NOMO-1 (cell line): ENCODE data around the gene HOXA2.

Experiments
- DNase-seq, 2 experiments: peaks; one replicate each; lab custom pipeline; 2025; ENCODE audit not compliant: unreplicated experiment in 2 of 2; lab: John Stamatoyannopoulos, UW

The HOXA2 gene

DNA sequence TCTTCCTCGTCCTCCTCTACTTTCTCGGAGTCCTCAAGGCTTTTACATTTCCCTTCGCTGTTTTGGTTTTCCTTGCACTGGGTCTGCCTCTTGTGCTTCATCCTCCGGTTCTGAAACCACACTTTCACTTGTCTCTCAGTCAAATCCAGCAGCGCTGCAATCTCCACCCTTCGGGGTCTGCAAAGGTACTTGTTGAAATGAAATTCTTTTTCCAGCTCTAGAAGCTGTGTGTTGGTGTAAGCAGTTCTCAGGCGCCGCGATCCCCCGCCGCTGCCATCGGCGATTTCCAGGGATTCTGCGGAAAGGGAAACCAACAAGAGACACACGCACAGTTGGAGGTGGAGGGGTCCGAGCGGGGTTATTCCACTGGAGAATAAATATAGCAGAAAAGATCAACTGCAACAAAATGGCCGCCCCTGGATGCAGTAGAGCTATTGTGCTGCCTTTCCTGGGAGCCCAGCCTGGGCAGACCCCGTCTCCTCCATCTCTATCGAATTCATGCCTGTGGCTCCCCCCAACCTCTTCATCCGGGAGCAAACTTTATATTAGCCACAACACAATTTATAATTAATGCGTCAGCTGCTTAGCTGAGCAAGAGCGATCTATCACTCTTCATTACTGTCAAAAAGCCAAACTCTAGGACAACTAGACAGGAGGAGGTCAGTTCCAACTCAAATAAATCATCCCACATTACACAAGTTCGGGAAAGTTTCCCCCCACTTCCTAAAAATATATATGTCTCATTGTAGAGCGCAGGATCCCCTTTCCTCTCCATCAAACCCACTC, 1.1 kb downstream of the HOXA2 start:
- DNase-seq = no peak

DNA sequence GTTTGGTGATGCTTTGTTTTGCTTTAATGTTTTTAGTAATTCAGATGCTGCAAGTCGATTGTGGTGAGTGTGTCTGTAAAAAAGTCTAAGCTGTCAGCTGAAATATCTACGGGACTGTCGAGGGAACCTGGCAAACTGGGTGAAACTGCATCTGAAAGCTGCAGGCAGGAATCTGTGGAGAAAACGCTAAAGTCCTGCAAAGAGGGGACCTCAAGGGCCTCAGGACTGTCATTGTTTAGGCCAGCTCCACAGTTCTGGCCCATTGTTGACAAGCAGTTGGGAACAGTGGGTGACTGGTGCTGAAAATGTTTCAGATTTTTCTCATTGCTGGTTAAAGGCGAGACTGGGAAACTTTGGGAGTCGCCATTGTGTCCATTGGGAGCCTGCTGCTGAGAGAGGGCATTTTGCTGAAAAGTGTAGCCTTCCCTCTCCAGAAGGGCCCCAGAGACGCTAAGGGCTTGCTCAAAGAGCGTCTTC, 1.8 kb downstream of the HOXA2 start:
- no peak for DNase-seq

GRCh38 chr7:27099453-27100370, 2.8 kb downstream of the HOXA2 start:
- no peak for DNase-seq

- no peak for DNase-seq
Measured at GRCh38 chr7:27098578-27099451, 3.7 kb downstream of the HOXA2 start.

- DNase-seq = no peak
Measured at GRCh38 chr7:27097686-27098577, 4.6 kb downstream of the HOXA2 start.

DNA sequence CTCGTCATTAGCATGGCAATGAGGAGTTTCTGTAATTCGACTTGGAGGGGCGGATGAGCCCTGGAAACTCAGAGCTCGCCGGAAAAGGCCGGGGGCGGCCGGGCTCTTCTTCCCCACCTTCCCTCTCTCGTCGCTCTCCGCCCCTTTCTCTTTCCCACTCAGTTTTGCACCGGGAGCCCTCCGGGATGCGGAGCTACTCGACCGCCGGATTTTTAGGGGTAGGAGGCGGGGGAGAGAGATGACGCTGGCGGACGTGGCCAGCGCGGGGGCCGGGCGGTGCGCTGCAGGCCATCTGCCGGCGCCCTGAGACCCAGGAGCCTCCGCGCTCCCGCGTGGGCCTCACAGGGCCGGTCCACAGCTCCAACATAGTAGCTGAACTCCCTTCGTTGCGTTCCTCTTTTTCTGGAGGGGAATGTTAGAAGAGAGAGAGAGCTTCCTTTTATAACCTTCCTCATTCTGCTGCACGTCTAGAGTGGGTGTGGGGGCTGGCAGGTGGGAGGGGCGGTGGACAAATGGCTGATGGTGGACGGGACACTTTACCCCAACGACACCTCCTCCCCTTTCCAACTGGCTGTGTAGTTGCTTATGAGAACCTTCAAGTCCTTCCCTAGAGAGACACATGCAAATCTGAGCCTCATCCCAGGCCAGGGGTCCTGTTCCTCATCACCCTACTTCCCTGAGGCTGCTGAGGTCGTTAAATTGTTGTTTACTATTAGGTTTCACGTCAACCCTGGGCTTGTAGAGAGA, 5.5 kb downstream of the HOXA2 start:
- peak; percentile 30 to 42 for DNase-seq

DNA sequence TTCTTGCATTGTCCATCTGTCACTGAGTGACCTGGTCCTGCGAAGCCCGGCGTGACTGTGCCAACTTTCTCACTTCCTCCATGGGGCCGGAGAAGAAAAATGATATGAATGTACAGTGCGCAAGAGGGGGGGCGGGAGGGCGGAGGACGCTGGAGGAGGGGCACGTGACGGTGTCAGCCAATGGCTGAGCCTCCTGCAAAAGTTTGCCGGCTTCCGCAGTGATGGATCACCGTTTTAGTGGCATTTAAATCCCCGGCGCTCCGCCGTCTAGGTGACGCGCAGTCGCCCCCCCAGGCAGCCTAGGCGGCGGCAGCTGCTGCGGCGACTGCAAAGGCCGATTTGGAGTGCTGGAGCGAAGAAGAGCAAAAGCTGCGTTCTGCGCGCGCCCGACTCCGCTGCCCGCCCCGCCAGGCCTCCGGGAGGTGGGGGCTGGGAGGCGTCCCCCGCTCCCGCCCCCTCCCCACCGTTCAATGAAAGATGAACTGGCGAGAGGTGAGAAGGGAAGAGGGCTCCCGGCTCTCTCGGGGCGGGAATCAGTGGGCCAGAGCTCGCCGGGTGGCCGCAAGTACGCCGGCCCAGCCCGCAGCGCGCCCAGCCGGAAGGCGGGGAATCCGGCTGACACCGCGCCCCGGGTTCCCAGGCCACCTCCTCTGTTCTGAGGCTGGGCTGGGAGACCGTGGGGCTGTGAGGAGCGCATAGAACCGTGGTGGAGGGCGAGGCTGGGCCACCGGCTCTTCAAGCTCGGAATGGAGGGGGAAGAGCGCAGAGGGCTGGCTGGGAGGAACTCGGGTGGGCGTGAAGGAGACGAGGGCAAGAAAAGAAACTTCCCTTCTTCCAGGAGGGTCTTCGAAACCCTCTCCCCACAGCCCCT, 6.4 kb downstream of the HOXA2 start, which contains the start of gene HOXA1:
Gene HOXA1, minus strand, starts transcription at position 104 of the 871 bp plus-strand sequence. Its CDS starts 88 bp downstream, at position 16.
- peak; percentile 91 to 95 for DNase-seq

DNA sequence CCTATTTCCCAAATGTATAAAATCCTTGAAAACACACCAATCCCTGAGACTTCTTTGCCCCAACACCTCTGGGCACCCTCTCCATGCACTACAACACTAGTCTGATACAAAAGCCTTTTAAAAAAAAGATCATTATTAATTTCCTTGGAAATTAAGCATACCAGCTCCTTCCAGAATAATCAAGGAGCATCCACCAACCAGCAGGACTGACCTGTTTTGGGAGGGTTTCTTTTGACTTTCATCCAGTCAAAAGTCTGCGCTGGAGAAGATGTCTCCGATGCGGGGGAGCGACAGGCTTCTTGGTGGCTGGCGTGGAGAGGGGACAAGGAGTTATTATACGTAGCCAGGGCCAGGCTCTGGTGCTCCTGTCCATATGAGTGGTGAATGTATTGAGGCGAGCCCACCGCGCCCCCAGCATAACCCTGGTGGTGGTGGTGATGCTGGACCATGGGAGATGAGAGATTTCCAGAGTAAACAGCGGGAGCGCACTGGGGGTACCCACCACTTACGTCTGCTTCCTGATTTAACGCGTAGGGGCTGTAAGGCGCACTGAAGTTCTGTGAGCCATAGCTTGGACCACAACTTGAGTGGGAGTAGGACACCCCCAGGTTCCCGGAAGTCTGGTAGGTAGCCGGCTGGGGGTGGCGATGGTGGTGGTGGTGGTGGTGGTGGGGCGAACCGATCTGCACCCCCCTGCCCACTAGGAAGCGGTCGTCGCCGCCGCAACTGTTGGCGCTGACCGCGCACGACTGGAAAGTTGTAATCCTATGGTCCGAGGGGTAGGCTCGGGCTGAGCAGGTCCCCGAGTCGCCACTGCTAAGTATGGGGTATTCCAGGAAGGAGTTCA, 7.2 kb downstream of the HOXA2 start:
- peak; percentile 26 to 29 for DNase-seq

DNA sequence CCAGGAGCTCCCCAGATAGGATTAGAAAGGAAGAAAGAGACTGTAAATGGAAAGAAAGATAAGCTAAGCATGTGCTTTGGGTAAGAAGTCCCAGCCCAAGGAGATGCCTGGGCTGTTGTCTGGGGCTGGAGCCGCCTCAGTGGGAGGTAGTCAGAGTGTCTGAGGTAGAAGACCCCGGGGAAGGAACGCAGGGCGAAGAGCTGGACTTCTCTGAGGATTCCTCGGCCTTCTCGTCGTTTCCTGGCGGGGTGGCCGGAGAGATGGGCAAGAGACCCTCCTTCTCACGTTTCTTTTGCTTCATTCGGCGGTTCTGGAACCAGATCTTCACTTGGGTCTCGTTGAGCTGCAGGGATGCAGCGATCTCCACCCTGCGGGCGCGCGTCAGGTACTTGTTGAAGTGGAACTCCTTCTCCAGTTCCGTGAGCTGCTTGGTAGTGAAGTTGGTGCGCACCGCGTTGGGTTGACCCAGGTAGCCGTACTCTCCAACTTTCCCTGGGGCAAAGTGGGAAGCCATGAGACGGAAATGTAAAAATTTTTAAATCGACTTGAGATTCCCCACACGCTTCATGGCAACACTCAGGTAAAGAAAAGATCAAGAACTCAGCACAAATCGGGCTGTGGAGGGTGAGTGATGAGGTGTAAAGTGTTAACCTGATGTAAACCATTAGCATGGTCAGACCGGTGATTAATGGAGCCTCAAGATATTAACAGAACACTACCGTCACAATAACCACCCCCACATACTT, 8.0 kb downstream of the HOXA2 start:
- no peak for DNase-seq

DNA sequence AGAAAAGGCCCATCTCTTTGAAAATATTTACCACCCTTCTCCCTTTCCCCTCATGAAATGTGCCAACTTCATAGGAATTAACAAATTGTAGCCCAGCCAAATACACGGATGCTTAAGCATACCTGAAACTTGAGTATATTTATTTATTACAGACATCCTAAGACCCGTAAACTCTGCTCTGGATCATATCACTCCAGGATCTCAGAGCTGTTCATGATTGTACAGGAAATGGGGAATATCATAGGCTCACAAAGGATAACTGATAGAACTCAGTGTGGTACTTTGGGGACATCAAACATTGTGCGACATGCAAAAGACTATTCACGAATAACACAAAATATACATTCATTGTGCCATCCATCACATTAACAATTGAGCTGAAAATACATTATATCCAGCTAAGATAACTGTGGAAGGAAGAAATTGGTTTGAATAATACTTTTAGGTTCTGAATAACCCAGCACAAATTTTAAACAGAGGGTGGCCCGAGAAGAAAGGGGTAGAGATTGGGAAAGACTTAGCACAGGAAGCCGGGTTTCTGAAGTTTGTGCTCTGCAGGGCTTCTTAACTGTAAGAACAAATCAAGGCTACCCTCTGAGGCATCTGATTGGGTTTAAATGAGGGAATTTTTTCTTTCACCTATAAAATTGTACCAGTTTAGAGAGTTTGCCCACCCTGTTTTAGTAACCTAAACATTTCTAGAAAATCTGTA, 9.1 kb downstream of the HOXA2 start:
- DNase-seq = no peak

DNA sequence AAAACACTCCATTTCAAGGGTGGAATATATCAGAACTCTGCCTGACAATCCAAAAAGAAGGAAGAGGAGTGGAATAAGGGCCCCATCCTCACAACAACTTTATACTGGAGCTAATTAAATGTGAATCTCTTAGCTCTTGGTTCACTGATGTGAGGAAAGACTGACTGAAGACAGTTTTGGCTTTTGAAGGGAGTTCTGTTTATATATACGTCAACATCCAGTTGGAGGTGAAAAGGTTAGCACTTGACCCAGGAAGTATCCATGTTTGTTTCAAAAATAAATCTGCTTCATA, 9.7 kb downstream of the HOXA2 start:
- no peak for DNase-seq

- no peak for DNase-seq
Measured at GRCh38 chr7:27091941-27092818, 10.3 kb downstream of the HOXA2 start.

DNA sequence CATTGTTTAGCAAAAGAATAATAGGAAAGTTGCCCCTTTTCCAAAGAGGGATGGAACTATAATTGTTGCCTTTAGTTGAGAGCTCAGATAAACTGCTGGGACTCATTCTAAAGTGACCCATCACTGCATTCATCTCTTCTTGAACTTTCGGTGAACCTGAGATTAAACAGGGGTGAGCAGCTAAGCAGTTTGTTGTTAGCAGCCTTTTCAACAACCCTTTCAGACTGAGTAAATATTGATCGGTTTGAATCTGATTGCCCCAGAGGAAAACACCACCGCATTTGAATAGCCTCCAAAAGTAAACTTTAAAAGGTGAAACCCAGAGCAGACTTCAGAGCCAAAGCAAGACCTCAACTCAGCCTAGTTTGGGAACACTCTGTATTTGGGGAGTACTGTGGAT, 11.4 kb downstream of the HOXA2 start:
- no peak for DNase-seq

- DNase-seq = no peak
Measured at GRCh38 chr7:27088002-27088922, 14.2 kb downstream of the HOXA2 start.
